SIG-M5 treated with dmso at 0.1 percent for 504 hours (cell line): ENCODE measurements around the gene NFS1.
"Not testable (repeated sequence)": the region's sequence is repeated elsewhere in the genome, so short reads cannot be mapped to it uniquely, and the experiment has no call there.

Experiments
- DNase-seq: peaks from one replicate; lab custom pipeline; 2025; ENCODE audit not compliant: unreplicated experiment; lab: John Stamatoyannopoulos, UW

Gene NFS1

DNA sequence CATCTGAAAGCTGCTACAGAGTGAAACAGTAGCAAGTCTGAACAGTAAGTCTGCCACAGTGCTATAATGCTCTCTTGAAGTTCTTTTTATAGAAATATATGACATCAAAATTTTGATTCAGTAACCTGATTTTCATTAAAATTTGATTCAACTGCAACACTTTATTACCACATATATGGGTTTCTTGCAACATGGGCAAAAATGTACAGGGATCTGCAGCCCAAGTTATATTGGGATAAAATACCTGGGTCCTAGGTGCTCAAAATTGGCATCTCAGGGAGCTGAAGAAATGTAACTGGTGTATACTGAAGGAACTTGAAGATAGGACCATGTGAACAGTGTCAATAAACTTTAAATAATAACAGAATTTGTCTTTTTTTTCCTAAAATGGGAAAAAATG is 10.9 kb upstream of the NFS1 start:
- no peak for DNase-seq

DNA sequence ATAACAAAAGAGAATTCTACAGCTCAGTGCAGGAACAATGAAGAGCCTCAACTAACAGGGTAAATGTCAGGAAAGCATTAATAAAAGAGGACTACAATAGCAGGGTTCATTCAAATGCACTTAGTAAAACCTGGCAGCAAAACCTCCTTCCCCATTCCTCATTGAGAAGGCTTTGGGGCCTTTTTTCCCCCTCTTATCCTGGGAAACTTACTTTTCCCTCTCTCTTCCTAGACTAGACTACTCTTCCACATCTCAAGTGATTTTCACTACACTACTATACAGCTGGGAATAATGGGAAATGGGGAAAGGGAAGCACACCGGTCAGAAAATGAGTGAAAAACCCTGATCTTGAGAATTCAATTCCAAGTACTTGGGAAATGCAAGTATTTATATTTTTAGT is 10.1 kb upstream of the NFS1 start:
- no peak for DNase-seq

DNA sequence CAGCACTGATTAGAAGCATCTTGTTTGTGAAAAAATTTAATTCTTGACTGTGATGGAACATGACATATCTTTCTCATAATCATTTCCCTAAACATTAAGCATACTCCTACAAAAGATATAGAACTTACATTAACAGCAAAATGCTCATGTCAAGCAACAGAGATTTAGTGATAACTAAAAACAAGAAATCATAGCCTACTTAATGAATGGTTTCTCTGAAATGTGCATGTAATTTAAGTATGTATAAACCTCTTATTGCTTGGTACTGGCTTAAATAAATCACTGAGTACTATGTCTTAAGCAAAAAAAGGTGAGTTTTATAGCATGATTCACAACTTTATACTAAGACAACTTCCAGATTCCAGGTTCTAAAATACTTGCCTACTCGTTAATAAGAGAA is 9.3 kb upstream of the NFS1 start:
- DNase-seq, result no peak

- not testable (repeated sequence) for DNase-seq
Measured at GRCh38 chr20:35706591-35707529, 7.7 kb upstream of the NFS1 start.

GRCh38 chr20:35705894-35706293 is 6.7 kb upstream of the NFS1 start:
- not testable (repeated sequence) for DNase-seq

DNA sequence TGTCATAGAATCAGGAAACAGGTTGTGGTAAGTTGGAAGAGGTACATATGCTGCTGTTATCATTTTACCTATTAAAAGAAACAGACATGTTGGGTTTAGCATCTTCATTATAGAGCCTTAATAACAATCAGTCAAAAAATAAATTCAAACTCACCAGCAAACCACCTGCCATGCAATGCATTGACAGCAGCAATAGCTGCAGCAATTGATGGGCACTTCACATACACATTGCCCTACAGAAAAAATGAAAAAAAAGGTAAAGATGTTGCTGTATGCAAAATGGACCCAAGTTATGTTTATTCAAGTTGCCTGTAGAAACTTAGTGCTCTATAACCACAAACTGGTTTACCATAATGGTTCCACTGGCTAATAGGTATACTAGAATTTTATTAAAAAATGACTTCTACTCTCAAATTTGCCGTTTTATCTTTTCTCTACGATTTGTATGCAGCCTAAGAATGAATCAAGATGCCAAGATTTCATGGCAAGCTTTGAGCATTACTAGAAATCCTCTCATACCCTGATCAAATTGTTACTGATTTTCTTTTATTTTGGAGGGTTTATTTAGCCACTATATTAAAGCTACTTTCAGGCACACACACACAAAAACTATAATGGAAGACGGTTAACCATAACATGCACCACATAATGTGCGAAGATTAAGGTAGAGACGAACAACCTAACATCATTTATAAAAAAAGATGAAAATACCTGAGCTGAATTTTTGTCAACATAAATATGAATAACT is 5.5 kb upstream of the NFS1 start:
- DNase-seq, result no peak

DNA sequence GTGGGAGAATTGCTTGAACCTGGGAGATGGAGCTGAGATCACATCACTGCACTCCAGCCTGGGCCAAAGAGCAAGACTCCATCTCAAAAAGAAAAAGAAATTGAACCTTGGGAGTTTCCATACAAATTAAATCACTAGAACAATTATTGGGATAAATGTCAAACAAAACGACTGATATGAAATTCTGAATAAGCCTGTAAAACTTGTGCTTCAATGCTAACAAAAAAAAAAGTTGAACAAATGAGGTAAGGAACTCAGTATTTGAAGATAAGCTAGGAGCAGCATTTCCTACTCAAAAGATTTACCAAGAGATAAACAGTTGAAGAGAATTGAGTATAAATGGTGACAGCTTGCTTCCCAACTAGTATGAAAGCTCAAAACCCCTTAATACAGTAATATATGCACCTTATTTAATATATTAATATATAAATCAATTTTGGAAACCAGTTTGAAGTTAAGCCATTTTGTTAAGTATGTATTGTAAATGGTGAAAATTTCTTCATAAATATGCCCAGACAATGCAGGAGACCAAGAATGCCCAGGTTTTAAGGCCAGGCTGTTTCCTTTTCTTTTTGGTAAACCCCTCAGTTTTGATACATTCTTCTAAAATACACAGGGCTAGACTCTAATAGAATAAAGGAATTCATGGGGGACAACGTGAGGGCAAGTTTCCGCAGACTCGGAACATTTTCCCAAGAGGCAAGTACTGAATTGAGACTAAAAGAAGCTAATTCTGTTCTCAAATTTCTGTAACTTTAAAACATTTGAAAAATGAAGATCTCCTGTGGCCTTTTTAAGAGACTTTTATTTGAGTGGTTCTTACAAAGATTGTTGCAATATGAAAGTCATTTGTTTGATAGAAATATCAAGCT is 3.9 kb upstream of the NFS1 start:
- DNase-seq, result no peak

- DNase-seq, result no peak
Measured at GRCh38 chr20:35702051-35702823, 3.1 kb upstream of the NFS1 start.

GRCh38 chr20:35700625-35701148 is 1.5 kb upstream of the NFS1 start:
- DNase-seq, result no peak

DNA sequence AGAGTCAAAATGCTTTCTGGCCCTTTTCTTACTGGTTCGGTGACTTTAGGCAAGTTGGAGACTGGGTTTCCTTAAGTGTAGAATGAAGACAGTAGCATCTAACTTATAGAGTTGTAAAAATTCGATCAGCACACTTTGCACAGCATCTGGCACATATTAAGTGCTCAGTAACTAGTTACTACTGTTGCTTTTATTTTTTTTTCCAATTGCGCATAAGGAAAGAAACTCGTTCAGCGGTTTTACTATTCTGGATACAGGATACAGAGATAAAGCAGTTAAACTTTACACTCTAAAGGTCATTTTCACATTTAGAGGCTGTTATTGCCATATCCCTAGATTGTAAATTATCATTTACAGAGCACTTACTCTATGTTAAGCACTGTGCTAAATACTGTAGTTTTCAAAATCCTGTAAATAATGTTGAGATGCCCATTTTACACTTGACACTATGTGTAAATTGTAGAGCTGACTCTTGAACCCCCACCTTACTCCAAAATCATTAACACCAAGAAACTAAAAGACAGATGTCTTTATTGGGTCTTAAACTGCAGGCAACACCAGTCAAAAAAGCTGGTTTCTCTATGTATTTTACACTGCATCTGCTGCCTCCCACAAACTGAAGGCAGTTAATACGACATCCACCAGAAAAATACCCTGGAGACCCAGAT is 939 bp upstream of the NFS1 start:
- DNase-seq, result no peak

GRCh38 chr20:35698298-35699126 is 640 bp downstream of the NFS1 start:
- no peak for DNase-seq

GRCh38 chr20:35697696-35698297 is 1.4 kb downstream of the NFS1 start:
- DNase-seq, result no peak

- DNase-seq, result no peak
Measured at GRCh38 chr20:35695978-35696377, 3.2 kb downstream of the NFS1 start.

GRCh38 chr20:35695245-35695749 is 3.9 kb downstream of the NFS1 start:
- no peak for DNase-seq

DNA sequence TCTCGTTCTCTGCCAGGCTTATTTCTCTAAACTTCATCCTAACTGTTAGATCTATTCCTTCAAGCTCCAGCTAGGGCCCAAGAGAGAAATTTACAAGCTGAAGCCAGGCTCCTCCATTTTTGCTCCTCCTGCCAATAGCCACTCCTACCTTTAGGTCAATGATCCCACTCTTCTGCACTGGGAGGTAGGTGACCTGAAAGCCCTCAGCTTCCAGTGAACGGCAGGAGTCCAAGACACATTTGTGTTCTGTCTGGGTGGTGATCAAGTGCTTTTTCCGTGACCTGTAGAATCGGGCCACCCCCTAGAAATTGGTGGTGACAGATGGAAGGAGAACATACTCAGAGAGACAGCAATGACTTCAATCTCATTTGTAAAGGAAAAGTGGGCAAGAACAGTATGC is 8.9 kb downstream of the NFS1 start:
- no peak for DNase-seq

- DNase-seq, result not testable (repeated sequence)
Measured at GRCh38 chr20:35686872-35687271, 12.3 kb downstream of the NFS1 start.

DNA sequence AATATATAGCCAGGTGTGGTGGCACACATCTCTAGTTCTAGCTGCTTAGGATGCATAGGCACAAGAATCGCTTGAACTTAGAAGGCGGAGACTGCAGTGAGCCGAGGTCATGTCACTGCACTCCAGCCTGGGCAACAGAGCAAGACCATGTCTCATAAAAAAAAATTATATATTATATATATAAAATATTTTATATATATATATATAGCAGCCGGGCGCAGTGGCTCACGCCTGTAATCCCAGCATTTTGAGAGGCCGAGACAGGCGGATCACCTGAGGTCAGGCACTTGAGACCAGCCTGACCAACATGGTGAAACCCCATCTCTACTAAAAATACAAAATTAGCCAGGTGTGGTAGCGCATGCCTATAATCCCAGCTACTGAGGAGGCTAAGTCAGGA is 13.8 kb downstream of the NFS1 start:
- DNase-seq, result not testable (repeated sequence)

- no peak for DNase-seq
Measured at GRCh38 chr20:35681960-35682359, 17.2 kb downstream of the NFS1 start.
